Activated naive CD8-positive, alpha-beta T cell treated with anti-CD3 and anti-CD28 coated beads, Interleukin-2, amount 50 U/mL, for 24 hours (primary cell): ENCODE measurements around the gene GAS2L1.

Experiments used
- ATAC-seq: fragments of 150-1000 bp; cut with Tn5 transposase; one replicate; pipeline ENCODE4 v1.10.0; 2021
- DNase-seq: peaks from one replicate; pipeline ENCODE4 v3.0.0; 2021
- H3K27ac Mint-ChIP-seq: one replicate; pipeline ENCODE4 v1.8.0; 2021; ENCODE audit warnings: mild to moderate bottlenecking, mixed read lengths
- H3K27me3 Mint-ChIP-seq: one replicate; pipeline ENCODE4 v1.8.0; 2021; ENCODE audit warnings: mixed read lengths
- H3K36me3 Mint-ChIP-seq: one replicate; pipeline ENCODE4 v1.8.0; 2021; ENCODE audit warnings: low read depth, mixed read lengths
- H3K4me1 Mint-ChIP-seq: one replicate; pipeline ENCODE4 v1.8.0; 2021; ENCODE audit warnings: mixed read lengths
- H3K4me3 Mint-ChIP-seq: one replicate; pipeline ENCODE4 v1.8.0; 2021; ENCODE audit warnings: mild to moderate bottlenecking, moderate library complexity, mixed read lengths
- H3K9me3 Mint-ChIP-seq: one replicate; pipeline ENCODE4 v1.8.0; 2021; ENCODE audit warnings: mixed read lengths

Gene GAS2L1

GRCh38 chr22:29334148-29334547 is 27.7 kb downstream of the GAS2L1 start:
- no peak overlapping the region for H3K4me3 Mint-ChIP-seq
- H3K4me1 Mint-ChIP-seq, result no peaks in the 10 kb centered on the region
- no peak overlapping the region for H3K27ac Mint-ChIP-seq
- peaks cover 24% of the 10 kb centered on the region for H3K36me3 Mint-ChIP-seq
- DNase-seq (no peak), ATAC-seq (no peak)
- no peaks in the 10 kb centered on the region for H3K27me3 Mint-ChIP-seq
- H3K9me3 Mint-ChIP-seq, result no peaks in the 10 kb centered on the region

GRCh38 chr22:29334696-29335344 is 28.4 kb downstream of the GAS2L1 start:
- Mint-ChIP-seq H3K4me3 (no peak overlapping the region), H3K4me1 (no peaks in the 10 kb centered on the region)

GRCh38 chr22:29335656-29336055 is 29.2 kb downstream of the GAS2L1 start:
- Mint-ChIP-seq H3K4me1 (no peaks in the 10 kb centered on the region), H3K9me3 (no peaks in the 10 kb centered on the region), H3K4me3 (no peak overlapping the region), H3K27me3 (no peaks in the 10 kb centered on the region), H3K27ac (no peak overlapping the region), H3K36me3 (peaks cover 22% of the 10 kb centered on the region)
- DNase-seq (no peak), ATAC-seq (no peak)

More at GRCh38 chr22:29334696-29335344, 28.4 kb downstream of the GAS2L1 start:
- H3K9me3 Mint-ChIP-seq, result no peaks in the 10 kb centered on the region
- H3K27me3 Mint-ChIP-seq, result no peaks in the 10 kb centered on the region
- ATAC-seq (no peak), DNase-seq (no peak)
- H3K36me3 Mint-ChIP-seq, result peaks cover 20% of the 10 kb centered on the region
- no peak overlapping the region for H3K27ac Mint-ChIP-seq

GRCh38 chr22:29336751-29337490 is 30.5 kb downstream of the GAS2L1 start:
- peaks cover 24% of the 10 kb centered on the region for H3K36me3 Mint-ChIP-seq
- H3K27me3 Mint-ChIP-seq, result no peaks in the 10 kb centered on the region
- no peak overlapping the region for H3K4me3 Mint-ChIP-seq
- no peak overlapping the region for H3K27ac Mint-ChIP-seq
- ATAC-seq (no peak), DNase-seq (no peak)
- H3K4me1 Mint-ChIP-seq, result no peaks in the 10 kb centered on the region
- H3K9me3 Mint-ChIP-seq, result no peaks in the 10 kb centered on the region

DNA sequence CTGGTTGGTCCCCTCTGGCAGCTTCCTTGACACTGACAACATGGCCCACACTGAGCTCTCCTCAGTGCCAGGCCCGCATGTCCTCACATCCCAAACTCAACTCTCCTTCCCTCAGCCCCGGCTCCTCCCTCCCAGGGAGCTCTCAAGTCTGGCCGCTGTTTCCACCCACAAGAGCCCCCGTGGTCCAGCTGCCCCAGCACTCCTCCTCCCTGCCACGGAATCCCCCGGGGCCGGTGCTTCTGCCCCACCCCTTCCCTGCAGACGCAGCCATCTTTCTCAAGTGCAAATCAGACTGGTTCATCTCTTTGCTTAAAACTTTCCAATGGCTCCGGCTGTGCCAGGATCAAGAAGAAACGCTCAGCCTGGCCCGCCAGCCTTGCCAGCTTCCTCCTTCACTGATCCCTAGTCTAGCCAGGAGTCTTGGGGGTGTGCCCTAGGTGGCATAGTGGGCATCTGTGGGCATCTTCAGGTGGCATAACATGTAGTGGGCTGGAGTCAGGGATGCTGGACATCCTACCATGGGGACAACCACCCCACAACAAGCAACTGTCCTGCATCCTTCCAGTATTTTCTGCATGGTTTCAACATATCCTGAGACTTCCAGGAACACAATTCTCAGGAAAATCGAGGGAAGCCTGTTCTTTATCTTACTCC is 31.3 kb downstream of the GAS2L1 start:
- no peaks in the 10 kb centered on the region for H3K9me3 Mint-ChIP-seq
- no peaks in the 10 kb centered on the region for H3K27me3 Mint-ChIP-seq
- peaks cover 30% of the 10 kb centered on the region for H3K36me3 Mint-ChIP-seq
- no peak overlapping the region for H3K4me3 Mint-ChIP-seq
- DNase-seq (no peak), ATAC-seq (no peak)
- H3K27ac Mint-ChIP-seq, result no peak overlapping the region
- no peaks in the 10 kb centered on the region for H3K4me1 Mint-ChIP-seq

DNA sequence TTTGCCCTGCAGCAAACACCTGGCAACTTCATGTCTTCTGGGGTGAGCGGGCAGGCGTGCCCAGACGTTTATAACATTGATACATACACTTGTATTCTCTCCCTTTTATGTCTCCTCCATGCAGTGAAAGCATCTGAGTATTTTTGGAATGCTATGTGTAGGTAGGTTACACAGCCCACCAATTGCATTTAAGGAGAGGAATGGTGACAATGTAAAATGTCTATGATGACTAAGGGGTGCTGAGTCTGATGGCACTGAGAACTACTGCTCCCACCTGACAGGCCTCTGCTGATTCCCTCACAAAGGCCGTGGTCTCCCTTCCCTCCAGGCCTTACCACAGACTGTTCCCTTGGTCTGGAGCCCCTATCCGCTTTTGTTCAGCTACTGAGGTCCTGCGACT is 31.9 kb downstream of the GAS2L1 start:
- H3K27me3 Mint-ChIP-seq, result no peaks in the 10 kb centered on the region
- peaks cover 31% of the 10 kb centered on the region for H3K36me3 Mint-ChIP-seq
- DNase-seq (no peak), ATAC-seq (no peak)
- H3K4me1 Mint-ChIP-seq, result no peaks in the 10 kb centered on the region
- H3K4me3 Mint-ChIP-seq, result no peak overlapping the region
- H3K9me3 Mint-ChIP-seq, result no peaks in the 10 kb centered on the region
- H3K27ac Mint-ChIP-seq, result no peak overlapping the region

DNA sequence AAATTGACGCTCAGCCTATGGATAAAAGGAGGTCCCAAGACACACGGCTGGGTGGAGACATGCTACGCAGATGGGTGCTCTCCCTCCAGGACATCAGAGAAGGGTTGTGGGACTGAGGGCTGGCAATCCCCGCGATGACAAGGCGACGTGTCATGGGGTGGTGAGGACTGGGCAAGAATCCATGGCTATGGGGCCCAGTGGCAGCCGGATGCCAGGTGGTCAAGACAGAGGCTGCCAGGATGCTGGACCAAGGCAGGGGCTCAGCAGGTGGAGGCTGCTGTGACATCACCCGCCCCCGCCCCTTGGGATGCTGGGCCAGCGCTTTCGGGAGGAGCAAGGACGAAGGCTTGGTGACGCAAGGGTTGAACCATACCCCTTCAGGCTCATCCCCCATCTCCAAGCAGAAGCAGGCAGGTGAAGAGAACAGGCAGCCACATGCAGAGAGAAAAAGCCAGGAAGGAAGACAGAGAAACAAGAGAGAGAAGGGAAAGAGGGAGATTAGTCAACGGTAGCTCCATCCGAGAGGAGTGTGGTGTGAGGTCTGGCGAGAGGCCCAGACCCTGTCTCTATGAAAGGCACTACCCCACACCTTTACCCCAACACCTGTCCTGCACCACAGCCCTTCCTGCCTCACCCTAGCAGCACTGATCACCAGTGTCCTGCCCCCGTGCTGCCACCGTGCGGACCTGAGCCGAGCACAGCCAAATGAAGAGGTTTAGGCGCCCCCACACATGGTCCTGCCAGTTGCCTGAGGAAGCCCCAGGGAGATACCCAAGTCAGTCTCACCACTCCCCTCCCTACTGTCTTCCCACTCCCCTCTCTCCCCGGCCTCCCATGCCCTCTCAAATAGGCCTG is 33.2 kb downstream of the GAS2L1 start:
- no peak overlapping the region for H3K4me3 Mint-ChIP-seq
- ATAC-seq (no peak), DNase-seq (no peak)
- H3K4me1 Mint-ChIP-seq, result no peaks in the 10 kb centered on the region
- no peaks in the 10 kb centered on the region for H3K27me3 Mint-ChIP-seq
- H3K9me3 Mint-ChIP-seq, result no peaks in the 10 kb centered on the region
- no peak overlapping the region for H3K27ac Mint-ChIP-seq
- H3K36me3 Mint-ChIP-seq, result peaks cover 34% of the 10 kb centered on the region

DNA sequence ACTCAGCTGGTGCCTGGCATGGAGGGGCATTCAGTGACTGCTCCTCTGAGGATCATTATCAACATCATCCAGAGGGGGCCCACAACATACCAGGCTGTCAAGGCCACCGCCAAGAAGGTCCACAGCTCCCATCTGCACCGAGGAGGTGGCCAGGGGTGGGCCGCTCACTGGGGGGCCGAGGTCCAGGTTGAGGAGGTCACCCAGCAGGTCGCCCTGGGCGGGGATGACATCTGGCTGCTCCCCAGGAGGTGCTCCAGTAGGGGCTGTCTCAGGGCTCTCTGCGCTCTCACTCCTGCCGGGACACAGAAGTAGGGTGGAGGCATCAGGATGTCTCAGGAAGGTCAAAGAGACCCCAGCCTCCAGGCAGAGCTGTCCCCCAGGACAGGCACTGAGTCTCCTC is 34.1 kb downstream of the GAS2L1 start:
- no peaks in the 10 kb centered on the region for H3K9me3 Mint-ChIP-seq
- H3K27ac Mint-ChIP-seq, result no peak overlapping the region
- H3K4me1 Mint-ChIP-seq, result no peaks in the 10 kb centered on the region
- H3K27me3 Mint-ChIP-seq, result no peaks in the 10 kb centered on the region
- no peak for DNase-seq
- ATAC-seq, result no peak
- no peak overlapping the region for H3K4me3 Mint-ChIP-seq
- H3K36me3 Mint-ChIP-seq, result peaks cover 38% of the 10 kb centered on the region

DNA sequence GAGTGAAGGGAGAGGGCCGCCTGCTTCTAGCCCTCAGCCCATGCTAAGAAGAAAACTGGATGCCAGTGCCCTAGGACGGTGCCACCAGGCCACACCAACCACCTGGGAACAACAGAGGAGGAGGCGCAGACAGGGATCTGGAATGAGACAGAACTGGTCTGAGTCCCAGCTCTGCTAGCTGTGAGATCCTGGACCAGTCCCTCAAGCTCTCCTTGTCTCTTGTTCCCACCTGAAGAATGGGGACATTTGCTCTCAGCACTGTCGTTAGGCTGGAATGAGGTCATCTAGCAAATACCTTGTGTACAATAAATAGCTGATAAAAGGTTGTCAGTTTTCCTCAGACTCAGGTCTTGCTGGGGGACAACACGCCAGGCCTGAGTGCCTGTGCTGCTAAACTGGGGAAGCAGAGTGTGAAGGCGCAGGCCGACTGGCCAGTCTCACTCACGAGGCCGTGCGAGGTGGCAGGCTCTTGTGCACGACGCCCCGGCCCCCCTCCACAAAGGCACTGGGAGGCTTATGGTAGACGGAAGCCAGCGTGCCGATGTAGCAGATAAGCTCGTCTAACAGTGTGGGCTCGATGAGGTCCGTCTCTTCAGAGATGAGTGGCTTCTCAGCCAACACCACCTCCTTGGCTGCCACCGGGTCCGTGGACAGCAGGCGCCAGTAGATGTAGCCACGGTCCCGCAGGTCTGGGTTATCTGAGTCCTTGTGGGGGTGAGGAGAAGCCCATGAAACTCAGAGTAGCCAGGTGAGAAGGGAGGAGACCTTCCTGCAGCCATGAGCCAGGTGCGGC is 34.8 kb downstream of the GAS2L1 start:
- H3K9me3 Mint-ChIP-seq, result no peaks in the 10 kb centered on the region
- no peaks in the 10 kb centered on the region for H3K27me3 Mint-ChIP-seq
- peaks cover 35% of the 10 kb centered on the region for H3K36me3 Mint-ChIP-seq
- no peak overlapping the region for H3K4me3 Mint-ChIP-seq
- DNase-seq, result no peak
- no peaks in the 10 kb centered on the region for H3K4me1 Mint-ChIP-seq
- no peak for ATAC-seq
- H3K27ac Mint-ChIP-seq, result no peak overlapping the region

DNA sequence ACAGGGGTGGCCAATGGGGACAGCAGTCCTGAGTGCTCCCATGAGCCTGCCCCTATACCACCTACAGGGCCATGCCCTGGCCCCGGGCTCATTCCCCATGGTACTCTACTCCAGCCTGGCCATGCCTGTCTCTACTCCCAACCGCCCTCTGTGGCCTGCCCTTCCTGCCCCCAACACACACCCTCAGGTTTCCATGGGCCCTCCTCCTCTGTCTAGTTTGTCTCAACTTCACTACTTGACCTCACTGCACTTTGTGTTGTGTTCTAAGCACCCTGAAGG is 35.3 kb downstream of the GAS2L1 start:
- Mint-ChIP-seq H3K27me3 (no peaks in the 10 kb centered on the region), H3K4me1 (no peaks in the 10 kb centered on the region), H3K9me3 (no peaks in the 10 kb centered on the region), H3K36me3 (peaks cover 36% of the 10 kb centered on the region), H3K4me3 (no peak overlapping the region), H3K27ac (no peak overlapping the region)
- ATAC-seq (no peak), DNase-seq (no peak)

GRCh38 chr22:29342177-29342576 is 35.7 kb downstream of the GAS2L1 start:
- no peak for ATAC-seq
- peaks cover 34% of the 10 kb centered on the region for H3K36me3 Mint-ChIP-seq
- H3K27me3 Mint-ChIP-seq, result no peaks in the 10 kb centered on the region
- H3K9me3 Mint-ChIP-seq, result no peaks in the 10 kb centered on the region
- no peak for DNase-seq
- H3K27ac Mint-ChIP-seq, result no peak overlapping the region
- H3K4me1 Mint-ChIP-seq, result no peaks in the 10 kb centered on the region
- H3K4me3 Mint-ChIP-seq, result no peak overlapping the region

GRCh38 chr22:29342577-29343312 is 36.3 kb downstream of the GAS2L1 start:
- no peak for DNase-seq
- Mint-ChIP-seq H3K27ac (no peak overlapping the region), H3K9me3 (no peaks in the 10 kb centered on the region), H3K4me3 (no peak overlapping the region), H3K4me1 (no peaks in the 10 kb centered on the region), H3K27me3 (no peaks in the 10 kb centered on the region), H3K36me3 (peaks cover 38% of the 10 kb centered on the region)
- peak; percentile 17 for ATAC-seq

DNA sequence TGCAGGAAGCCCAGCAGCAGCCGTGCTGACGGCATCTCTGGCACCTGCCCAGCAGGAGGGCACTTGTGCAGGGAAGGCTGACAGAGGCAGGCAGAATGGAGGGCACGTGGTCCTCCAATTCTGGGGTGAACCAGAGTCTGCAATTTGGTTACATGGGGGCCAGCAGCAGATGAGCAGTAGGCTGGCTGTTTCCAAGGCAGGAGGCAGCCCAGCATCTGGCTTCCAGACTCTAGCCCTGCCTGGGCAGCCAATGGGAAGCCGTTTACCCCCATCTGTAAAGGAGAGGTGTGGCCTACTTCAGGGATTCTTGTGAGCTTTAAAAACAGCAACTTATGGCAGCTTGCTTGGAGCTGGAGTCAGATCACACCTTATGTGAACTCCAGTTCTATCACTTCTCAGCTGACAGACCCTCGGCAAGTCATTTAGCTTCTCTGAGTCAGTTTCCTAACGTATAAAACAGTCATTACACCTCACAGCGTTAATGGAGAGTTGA is 36.9 kb downstream of the GAS2L1 start:
- no peak for DNase-seq
- H3K27ac Mint-ChIP-seq, result no peak overlapping the region
- no peaks in the 10 kb centered on the region for H3K9me3 Mint-ChIP-seq

More for the DNA sequence above, 36.9 kb downstream of the GAS2L1 start:
- H3K36me3 Mint-ChIP-seq, result peaks cover 42% of the 10 kb centered on the region
- H3K4me1 Mint-ChIP-seq, result no peaks in the 10 kb centered on the region
- H3K27me3 Mint-ChIP-seq, result no peaks in the 10 kb centered on the region
- peak; percentile 9 for ATAC-seq
- no peak overlapping the region for H3K4me3 Mint-ChIP-seq
